HCT116 (cell line): ENCODE measurements around the gene ALDH5A1. TPM values are rescaled to one million over a fixed set of nuclear protein-coding genes. Genes with fewer than 3 reads are reported as not detected.

Source experiments
- ATAC-seq: fragments of 200-7000 bp; cut with Tn5 transposase; 2 replicates; pipeline ENCODE4 v1.9.1; 2020; ENCODE audit warnings: mild to moderate bottlenecking, moderate library complexity
- BruUV-seq: library from RNA; stranded (reverse); fragments of 400-500 nt; replicated peaks from 2 replicates; lab custom pipeline; 2021; lab: Mats Ljungman, UMichigan
- CTCF ChIA-PET: fragments of 300-600 bp; sonication (Branson Sonifier 250); formaldehyde crosslinking; loops from one replicate; lab custom pipeline; 2021; ENCODE audit warnings: antibody characterized with exemption; lab: Charles Lee
- POLR2A ChIA-PET: fragments of 300-600, 350-600 bp; sonication (Branson Sonifier 250); formaldehyde crosslinking; loops from one replicate; lab custom pipeline; 2021; ENCODE audit warnings: antibody characterized with exemption; lab: Charles Lee
- RAD21 ChIA-PET, 2 experiments: fragments of 300-600 bp; sonication (Branson Sonifier 250); formaldehyde crosslinking; loops; one replicate each; lab custom pipeline; 2023; ENCODE audit warnings: low total read pairs in 2 of 2; ENCODE audit not compliant: uncharacterized antibody in 2 of 2, unreplicated experiment in 2 of 2, low non-redundant PET in 1 of 2; lab: Charles Lee
- DNase-seq: peaks from one replicate; pipeline ENCODE4 v3.0.0-alpha.2; 2010; ENCODE audit warnings: low read depth, low spot score
- H2AFZ ChIP-seq: fragments of 200-600 bp; shearing (Covaris generic), sonication (generic); 2 replicates; pipeline ENCODE4 v1.6.1; 2017; ENCODE audit warnings: low read depth, mixed run types, mixed read lengths, antibody characterized with exemption, low read length; ENCODE audit not compliant: poor library complexity, severe bottlenecking
- H3K27ac ChIP-seq: 2 replicates; pipeline ENCODE4 v1.5.1; 2012; ENCODE audit warnings: low read depth, low read length
- H3K27me3 ChIP-seq: fragments of 200-600 bp; sonication (generic); 2 replicates; pipeline ENCODE4 v1.6.1; 2016; ENCODE audit warnings: mixed run types, low read length, mixed read lengths; ENCODE audit not compliant: insufficient read depth
- H3K36me3 ChIP-seq, 2 experiments: fragments of 200-500 bp in 1 of 2; fragments of 200-600 bp in 1 of 2; sonication (Bioruptor generic) in 1 of 2; sonication (generic) in 1 of 2; 2 replicates each; pipeline versions ENCODE4 v1.5.1 to v1.6.1; 2014 to 2016; ENCODE audit warnings: low read length in 2 of 2, inconsistent platforms in 1 of 2, mixed read lengths in 1 of 2, mixed run types in 1 of 2; ENCODE audit not compliant: insufficient read depth in 2 of 2, control insufficient read depth in 1 of 2
- H3K4me1 ChIP-seq, 2 experiments: fragments of 200-600 bp in 1 of 2; sonication (generic) in 1 of 2; 2 replicates each; pipeline versions ENCODE4 v1.5.1 to v1.6.1; 2012 to 2017; ENCODE audit warnings: low read length in 2 of 2, inconsistent platforms in 1 of 2, mild to moderate bottlenecking in 1 of 2, mixed read lengths in 1 of 2, mixed run types in 1 of 2, moderate library complexity in 1 of 2; ENCODE audit not compliant: insufficient read depth in 2 of 2, control insufficient read depth in 1 of 2
- H3K4me2 ChIP-seq: fragments of 200-600 bp; sonication (generic); 2 replicates; pipeline ENCODE4 v1.6.1; 2017; ENCODE audit warnings: mixed run types, low read length, mixed read lengths
- H3K4me3 ChIP-seq, 2 experiments: fragments of 200-600 bp in 1 of 2; sonication (generic) in 1 of 2; replicated peaks in 1 of 2; 2 replicates each; pipeline ENCODE4 v1.5.1; 2011 to 2016; ENCODE audit warnings: low read length in 2 of 2, control low read depth in 1 of 2, low read depth in 1 of 2, mild to moderate bottlenecking in 1 of 2, mixed read lengths in 1 of 2, mixed run types in 1 of 2
- H3K79me2 ChIP-seq: fragments of 200-600 bp; sonication (generic); 2 replicates; pipeline ENCODE4 v1.6.1; 2017; ENCODE audit warnings: mild to moderate bottlenecking, mixed run types, low read length, moderate library complexity, mixed read lengths; ENCODE audit not compliant: insufficient read depth
- H3K9ac ChIP-seq: fragments of 200-600 bp; sonication (generic); 2 replicates; pipeline ENCODE4 v1.6.1; 2016; ENCODE audit warnings: low read length, mixed read lengths
- H3K9me2 ChIP-seq: fragments of 200-600 bp; sonication (generic), shearing (Covaris generic); 2 replicates; pipeline ENCODE4 v1.6.1; 2017; ENCODE audit warnings: mixed run types, mild to moderate bottlenecking, moderate library complexity; ENCODE audit not compliant: insufficient read depth
- H3K9me3 ChIP-seq, 2 experiments: fragments of 200-500 bp in 1 of 2; fragments of 200-600 bp in 1 of 2; sonication (Bioruptor generic) in 1 of 2; sonication (generic) in 1 of 2; 2 replicates each; pipeline ENCODE4 v1.6.1; 2014 to 2017; ENCODE audit warnings: low read length in 2 of 2, mixed read lengths in 2 of 2, inconsistent platforms in 1 of 2, low read depth in 1 of 2, mild to moderate bottlenecking in 1 of 2, mixed run types in 1 of 2, moderate library complexity in 1 of 2; ENCODE audit not compliant: control insufficient read depth in 1 of 2, insufficient read depth in 1 of 2
- H4K20me1 ChIP-seq: fragments of 200-600 bp; sonication (generic), shearing (Covaris generic); 2 replicates; pipeline ENCODE4 v1.6.1; 2017; ENCODE audit warnings: mixed run types, mild to moderate bottlenecking, moderate library complexity; ENCODE audit not compliant: insufficient read depth
- CEBPB ChIP-seq: IDR thresholded peaks from 2 replicates; pipeline ENCODE4 v1.6.1; 2012; ENCODE audit warnings: low read depth
- EGR1 ChIP-seq: IDR thresholded peaks from 2 replicates; pipeline ENCODE4 v1.6.1; 2012; ENCODE audit warnings: low read depth
- ELF1 ChIP-seq: IDR thresholded peaks from 2 replicates; pipeline ENCODE4 v1.6.1; 2012; ENCODE audit warnings: low read depth, borderline replicate concordance
- EZH2 ChIP-seq: fragments of 200-600 bp; sonication (generic); IDR thresholded peaks from 2 replicates; pipeline ENCODE4 v1.6.1; 2017; ENCODE audit warnings: antibody characterized with exemption, mixed run types
- EZH2phosphoT487 ChIP-seq: fragments of 200-600 bp; IDR thresholded peaks from 2 replicates; pipeline ENCODE4 v1.6.1; 2018; ENCODE audit warnings: antibody characterized with exemption, borderline replicate concordance
- FOSL1 ChIP-seq: IDR thresholded peaks from 2 replicates; pipeline ENCODE4 v1.6.1; 2012; ENCODE audit warnings: low read depth
- JUND ChIP-seq: IDR thresholded peaks from 2 replicates; pipeline ENCODE4 v1.6.1; 2012
- POLR2A ChIP-seq: IDR thresholded peaks from 2 replicates; pipeline ENCODE4 v1.7.0; 2011; ENCODE audit warnings: borderline replicate concordance; ENCODE audit not compliant: insufficient read depth, insufficient read length; ENCODE audit errors: extremely low read depth
- RAD21 ChIP-seq: IDR thresholded peaks from 2 replicates; pipeline ENCODE4 v1.6.1; 2012; ENCODE audit warnings: low read depth, mild to moderate bottlenecking
- SIN3A ChIP-seq: IDR thresholded peaks from 2 replicates; pipeline ENCODE4 v1.6.1; 2012; ENCODE audit warnings: low read depth
- SP1 ChIP-seq: IDR thresholded peaks from 2 replicates; pipeline ENCODE4 v1.6.1; 2012; ENCODE audit warnings: low read depth
- SRF ChIP-seq: IDR thresholded peaks from 2 replicates; pipeline ENCODE4 v1.6.1; 2012; ENCODE audit warnings: low read depth
- TCF7L2 ChIP-seq: IDR thresholded peaks from 2 replicates; pipeline ENCODE4 v1.7.0; 2011; ENCODE audit warnings: borderline replicate concordance, inconsistent platforms; ENCODE audit not compliant: insufficient read depth, insufficient read length; ENCODE audit errors: extremely low read depth
- YY1 ChIP-seq: IDR thresholded peaks from 2 replicates; pipeline ENCODE4 v1.6.1; 2011; ENCODE audit warnings: low read length, low read depth, moderate library complexity, mild to moderate bottlenecking; ENCODE audit not compliant: insufficient replicate concordance; ENCODE audit errors: extremely low read depth
- ZFX ChIP-seq: fragments of 450-650 bp; IDR thresholded peaks from 2 replicates; pipeline ENCODE4 v1.6.1; 2017
- ZNF274 ChIP-seq: fragments of 200-500 bp; sonication (Bioruptor generic); IDR thresholded peaks from 2 replicates; pipeline ENCODE4 v1.6.1; 2014; ENCODE audit warnings: mild to moderate bottlenecking, low read depth, low read length, inconsistent platforms
- intact Hi-C: fragments of 100-400 bp; cut with micrococcal nuclease; formaldehyde crosslinking; loops from 2 replicates; pipeline ENCODE4 v1.10.0; 2022
- total RNA-seq: library from RNA; stranded (reverse); gene quantifications from one replicate; pipeline ENCODE4 v1.2.1, GENCODE V29; 2021; ENCODE audit not compliant: unreplicated experiment
- TF ChIP-seq, protein P1 (sequence below): IDR thresholded peaks from 2 replicates; pipeline ENCODE4 v1.6.1; 2012; ENCODE audit warnings: low read depth
- TF ChIP-seq, protein P2 (sequence below): IDR thresholded peaks from 2 replicates; pipeline ENCODE4 v1.6.1; 2012
- TF ChIP-seq, protein P3 (sequence below): IDR thresholded peaks from 2 replicates; pipeline ENCODE4 v1.6.1; 2011; ENCODE audit warnings: mild to moderate bottlenecking, low read length, moderate library complexity; ENCODE audit not compliant: insufficient replicate concordance; ENCODE audit errors: extremely low read depth

The ALDH5A1 gene
- total RNA-seq, 1 experiment from 2014 or later: 10.0 TPM

- no peak overlapping the region for H3K4me2 ChIP-seq
- H4K20me1 ChIP-seq: no peaks in the 10 kb centered on the region
- no peak for ATAC-seq
- H3K9me3 ChIP-seq: no peaks in the 10 kb centered on the region
- CTCF ChIA-PET: no interaction called here
- no peaks in the 10 kb centered on the region for H3K4me1 ChIP-seq
- no peaks in the 10 kb centered on the region for H3K36me3 ChIP-seq
- H2AFZ ChIP-seq: no peak overlapping the region
- H3K27me3 ChIP-seq: no peaks in the 10 kb centered on the region
- intact Hi-C loops: no loop called here
- no peak overlapping the region for H3K27ac ChIP-seq
- no peaks in the 10 kb centered on the region for H3K9me2 ChIP-seq
- POLR2A ChIA-PET: no interaction called here
- no peaks in the 10 kb centered on the region for H3K79me2 ChIP-seq
- H3K9ac ChIP-seq: no peak overlapping the region
- TF ChIP-seq ZNF274 (no peak), EZH2 (no peak), JUND (no peak), EGR1 (no peak), SIN3A (no peak), CEBPB (no peak), RAD21 (no peak), FOSL1 (no peak), SP1 (no peak), ELF1 (no peak), POLR2A (no peak), ZFX (no peak), EZH2phosphoT487 (no peak), SRF (no peak), YY1 (no peak), TCF7L2 (no peak)
- TF ChIP-seq, protein P1, sequence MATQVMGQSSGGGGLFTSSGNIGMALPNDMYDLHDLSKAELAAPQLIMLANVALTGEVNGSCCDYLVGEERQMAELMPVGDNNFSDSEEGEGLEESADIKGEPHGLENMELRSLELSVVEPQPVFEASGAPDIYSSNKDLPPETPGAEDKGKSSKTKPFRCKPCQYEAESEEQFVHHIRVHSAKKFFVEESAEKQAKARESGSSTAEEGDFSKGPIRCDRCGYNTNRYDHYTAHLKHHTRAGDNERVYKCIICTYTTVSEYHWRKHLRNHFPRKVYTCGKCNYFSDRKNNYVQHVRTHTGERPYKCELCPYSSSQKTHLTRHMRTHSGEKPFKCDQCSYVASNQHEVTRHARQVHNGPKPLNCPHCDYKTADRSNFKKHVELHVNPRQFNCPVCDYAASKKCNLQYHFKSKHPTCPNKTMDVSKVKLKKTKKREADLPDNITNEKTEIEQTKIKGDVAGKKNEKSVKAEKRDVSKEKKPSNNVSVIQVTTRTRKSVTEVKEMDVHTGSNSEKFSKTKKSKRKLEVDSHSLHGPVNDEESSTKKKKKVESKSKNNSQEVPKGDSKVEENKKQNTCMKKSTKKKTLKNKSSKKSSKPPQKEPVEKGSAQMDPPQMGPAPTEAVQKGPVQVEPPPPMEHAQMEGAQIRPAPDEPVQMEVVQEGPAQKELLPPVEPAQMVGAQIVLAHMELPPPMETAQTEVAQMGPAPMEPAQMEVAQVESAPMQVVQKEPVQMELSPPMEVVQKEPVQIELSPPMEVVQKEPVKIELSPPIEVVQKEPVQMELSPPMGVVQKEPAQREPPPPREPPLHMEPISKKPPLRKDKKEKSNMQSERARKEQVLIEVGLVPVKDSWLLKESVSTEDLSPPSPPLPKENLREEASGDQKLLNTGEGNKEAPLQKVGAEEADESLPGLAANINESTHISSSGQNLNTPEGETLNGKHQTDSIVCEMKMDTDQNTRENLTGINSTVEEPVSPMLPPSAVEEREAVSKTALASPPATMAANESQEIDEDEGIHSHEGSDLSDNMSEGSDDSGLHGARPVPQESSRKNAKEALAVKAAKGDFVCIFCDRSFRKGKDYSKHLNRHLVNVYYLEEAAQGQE: no peak
- TF ChIP-seq, protein P2, sequence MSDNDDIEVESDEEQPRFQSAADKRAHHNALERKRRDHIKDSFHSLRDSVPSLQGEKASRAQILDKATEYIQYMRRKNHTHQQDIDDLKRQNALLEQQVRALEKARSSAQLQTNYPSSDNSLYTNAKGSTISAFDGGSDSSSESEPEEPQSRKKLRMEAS: no peak
- TF ChIP-seq, protein P3, sequence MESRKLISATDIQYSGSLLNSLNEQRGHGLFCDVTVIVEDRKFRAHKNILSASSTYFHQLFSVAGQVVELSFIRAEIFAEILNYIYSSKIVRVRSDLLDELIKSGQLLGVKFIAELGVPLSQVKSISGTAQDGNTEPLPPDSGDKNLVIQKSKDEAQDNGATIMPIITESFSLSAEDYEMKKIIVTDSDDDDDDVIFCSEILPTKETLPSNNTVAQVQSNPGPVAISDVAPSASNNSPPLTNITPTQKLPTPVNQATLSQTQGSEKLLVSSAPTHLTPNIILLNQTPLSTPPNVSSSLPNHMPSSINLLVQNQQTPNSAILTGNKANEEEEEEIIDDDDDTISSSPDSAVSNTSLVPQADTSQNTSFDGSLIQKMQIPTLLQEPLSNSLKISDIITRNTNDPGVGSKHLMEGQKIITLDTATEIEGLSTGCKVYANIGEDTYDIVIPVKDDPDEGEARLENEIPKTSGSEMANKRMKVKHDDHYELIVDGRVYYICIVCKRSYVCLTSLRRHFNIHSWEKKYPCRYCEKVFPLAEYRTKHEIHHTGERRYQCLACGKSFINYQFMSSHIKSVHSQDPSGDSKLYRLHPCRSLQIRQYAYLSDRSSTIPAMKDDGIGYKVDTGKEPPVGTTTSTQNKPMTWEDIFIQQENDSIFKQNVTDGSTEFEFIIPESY: no peak
- no TSS peak for BruUV-seq
- RAD21 ChIA-PET: no interaction called here
- H3K4me3 ChIP-seq: no peak overlapping the region
- DNase-seq: no peak
These were observed 81.7 kb downstream of the ALDH5A1 start for GRCh38 chr6:24576447-24576846.
